GM19023 (cell line): ENCODE measurements around the gene HELZ2.

Experiments
- ATAC-seq: cut with Tn5 transposase; IDR thresholded peaks from one replicate; pipeline ENCODE4 v1.9.1; 2021; ENCODE audit warnings: mild to moderate bottlenecking, moderate library complexity; ENCODE audit not compliant: unreplicated experiment

HELZ2 gene

DNA sequence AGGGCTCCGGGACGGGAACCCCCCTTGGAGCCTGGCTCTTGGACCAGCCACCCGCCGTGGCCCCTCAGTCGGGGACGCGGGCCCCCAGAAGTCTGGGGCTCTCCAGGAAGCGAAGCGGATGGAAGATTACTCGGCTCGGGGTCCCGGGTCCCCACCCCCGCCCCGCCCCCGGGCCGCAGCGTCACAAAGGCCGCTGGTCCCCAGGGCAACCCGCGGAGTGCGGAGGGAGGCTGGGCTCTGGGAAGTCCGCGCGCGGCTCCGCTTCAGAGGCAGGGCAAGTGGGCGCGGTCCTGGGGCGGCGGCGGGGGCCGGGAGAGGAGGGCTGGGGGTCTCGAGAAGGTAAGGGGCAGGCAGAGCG, 20.1 kb downstream of the HELZ2 start, which contains the start of gene FNDC11:
Gene FNDC11, plus strand, starts transcription at position 227 of the 358 bp plus-strand sequence. CDS start 1,505 bp downstream, outside the sequence.
- ATAC-seq = peak; percentile 19

DNA sequence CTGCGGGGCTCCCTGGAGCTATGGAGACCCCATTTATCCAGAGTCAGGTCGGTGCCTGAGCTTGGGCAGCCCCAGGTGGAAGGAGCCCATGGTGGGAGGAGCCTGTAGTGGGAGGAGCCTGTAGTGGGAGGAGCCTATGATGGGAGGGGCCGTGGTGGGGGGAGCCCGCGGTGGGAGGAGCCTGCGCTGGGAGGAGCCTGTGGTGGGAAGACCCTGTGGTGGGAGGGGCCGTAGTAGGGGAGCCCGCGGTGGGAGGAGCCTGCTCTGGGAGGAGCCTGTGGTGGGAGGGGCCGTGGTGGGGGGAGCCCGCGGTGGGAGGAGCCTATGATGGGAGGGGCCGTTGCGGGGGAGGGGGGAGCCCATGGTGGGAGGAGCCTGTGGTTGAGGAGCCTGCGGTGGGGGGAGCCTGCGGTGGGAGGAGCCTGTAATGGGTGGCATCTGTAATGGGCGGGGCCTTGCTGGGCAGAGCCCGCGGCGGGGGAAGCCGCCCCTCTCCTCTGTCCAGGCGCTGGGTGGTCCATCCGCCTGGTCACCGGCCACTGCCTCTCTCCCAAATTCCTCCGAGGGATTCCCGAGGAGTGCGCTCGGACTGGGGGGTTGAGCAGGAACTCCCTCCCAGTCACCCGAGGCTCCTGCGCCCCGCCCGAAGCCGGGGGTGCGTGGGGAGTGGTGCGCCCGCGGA, 20.6 kb downstream of the HELZ2 start:
- ATAC-seq = peak; percentile 45

DNA sequence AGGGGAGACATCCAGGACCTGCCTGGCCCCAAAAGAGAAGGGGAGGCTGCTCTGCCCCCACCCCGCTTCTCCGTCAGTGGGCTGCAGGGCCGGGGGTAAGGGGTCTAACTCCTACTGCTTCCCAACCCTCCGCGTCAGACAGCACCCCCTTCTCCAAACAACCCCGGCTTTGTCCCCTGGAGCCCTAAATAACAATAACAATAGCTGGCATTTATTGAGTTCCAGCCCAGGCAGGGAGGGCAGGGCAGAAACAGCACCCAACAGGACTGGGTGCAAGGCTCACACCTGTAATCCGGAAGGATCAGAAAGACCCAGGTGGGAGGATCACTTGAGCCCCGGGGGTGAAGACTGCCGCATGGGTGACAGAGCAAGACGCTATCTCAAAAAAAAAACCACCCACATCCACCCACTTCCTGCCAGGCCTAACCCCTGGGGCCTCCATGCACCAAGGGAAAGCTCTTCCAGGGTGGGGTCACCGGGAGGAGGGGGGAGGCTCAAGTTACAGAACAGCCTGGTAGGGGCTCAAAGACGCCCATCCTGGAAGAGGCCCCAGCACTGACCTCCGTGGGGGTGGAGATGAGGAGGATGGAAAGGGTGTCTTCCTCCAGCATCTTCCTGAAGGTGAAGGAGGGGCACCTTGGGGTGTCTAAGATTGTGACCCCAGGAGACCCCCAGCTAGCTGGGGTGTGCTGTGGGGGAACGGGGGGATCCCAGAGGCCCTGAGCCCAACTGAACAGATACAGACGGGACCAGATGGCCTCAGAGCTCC, 21.4 kb downstream of the HELZ2 start:
- peak; percentile 3 for ATAC-seq

DNA sequence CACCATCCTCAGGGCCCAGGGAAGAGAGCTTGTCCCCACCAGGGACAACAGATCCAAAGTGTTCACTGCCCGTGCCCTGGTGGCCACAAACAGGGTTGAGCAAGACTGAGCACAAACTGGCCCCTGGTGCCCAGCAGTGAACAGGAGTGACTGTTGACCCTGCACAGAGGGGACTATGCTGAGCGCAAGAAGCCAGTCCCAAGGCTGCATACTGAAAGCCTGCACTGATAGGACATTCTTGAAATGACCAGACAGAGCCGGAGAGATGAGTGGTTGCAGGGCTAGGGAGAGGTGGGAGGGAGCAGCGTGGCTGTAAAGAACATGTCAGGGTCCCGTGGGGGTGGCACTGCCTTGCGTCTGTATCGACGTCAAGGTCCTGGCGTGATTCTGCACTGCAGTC, 23.0 kb downstream of the HELZ2 start:
- no peak for ATAC-seq

DNA sequence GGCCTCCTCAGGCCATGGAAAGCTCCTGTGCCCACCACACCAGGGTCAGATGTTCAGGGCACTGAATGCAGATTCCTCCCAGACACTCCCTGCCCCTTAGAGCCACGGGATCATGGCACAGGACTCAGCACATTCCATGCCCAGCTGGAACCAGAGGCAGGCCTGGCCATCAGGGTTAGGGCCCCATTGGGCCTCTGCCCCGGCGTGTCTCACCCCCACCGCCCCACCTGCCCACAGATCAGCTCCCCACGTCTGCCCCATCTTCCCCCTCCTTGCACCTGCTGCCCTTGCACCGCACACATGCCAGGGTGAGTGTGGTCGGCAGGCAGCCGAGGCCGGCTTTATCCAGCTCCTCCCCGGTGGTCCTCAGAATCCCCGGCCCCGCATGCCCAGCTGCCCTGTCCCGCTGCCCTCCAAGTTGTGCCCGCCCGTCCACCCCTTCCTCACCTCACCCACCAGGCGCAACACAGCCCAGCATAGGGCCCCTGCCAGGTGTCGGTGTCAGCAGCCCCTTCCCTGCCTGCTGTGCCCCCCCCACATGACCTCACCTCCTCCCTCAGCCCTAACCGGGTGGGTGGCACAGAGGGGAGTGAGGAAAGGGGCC, 24.3 kb downstream of the HELZ2 start:
- no peak for ATAC-seq

DNA sequence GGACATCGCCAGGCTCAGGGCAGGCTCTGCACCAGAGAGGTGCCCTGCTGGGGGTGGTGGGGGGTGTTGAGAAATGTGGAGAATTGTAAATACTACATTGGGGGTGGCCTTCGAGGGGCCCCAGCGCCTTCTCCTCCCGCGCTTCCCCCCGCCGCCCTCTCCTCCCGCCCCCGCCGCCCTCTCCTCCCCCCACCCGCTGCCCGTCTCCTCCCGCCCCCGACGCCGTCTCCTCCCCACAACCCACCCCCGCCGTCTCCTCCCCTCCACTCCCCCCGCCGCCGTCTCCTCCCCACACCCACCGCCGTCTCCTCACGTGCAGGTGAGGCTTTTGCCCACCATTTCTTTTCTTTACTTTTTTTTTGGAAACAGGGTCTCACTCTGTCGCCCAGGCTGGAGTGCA, 25.0 kb downstream of the HELZ2 start:
- no peak for ATAC-seq

DNA sequence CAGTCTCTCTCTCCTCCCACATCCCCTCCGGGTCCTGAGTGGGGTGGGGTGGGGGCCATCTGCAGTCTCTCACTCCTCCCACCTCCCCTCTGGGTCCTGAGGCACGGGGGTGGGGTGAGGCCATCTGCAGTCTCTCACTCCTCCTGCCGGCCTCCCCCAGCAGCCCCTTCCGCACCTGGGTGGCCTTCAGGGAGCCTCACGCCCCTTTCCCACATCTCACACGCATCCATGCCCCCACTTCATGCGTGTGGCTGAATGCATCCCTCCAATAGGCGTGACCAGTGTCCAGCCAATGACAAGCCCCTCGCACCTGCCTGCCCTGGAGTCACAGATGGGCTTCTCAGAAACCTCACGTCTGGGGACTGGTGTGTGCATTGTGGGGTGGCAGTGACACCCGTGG, 25.5 kb downstream of the HELZ2 start:
- ATAC-seq = no peak

DNA sequence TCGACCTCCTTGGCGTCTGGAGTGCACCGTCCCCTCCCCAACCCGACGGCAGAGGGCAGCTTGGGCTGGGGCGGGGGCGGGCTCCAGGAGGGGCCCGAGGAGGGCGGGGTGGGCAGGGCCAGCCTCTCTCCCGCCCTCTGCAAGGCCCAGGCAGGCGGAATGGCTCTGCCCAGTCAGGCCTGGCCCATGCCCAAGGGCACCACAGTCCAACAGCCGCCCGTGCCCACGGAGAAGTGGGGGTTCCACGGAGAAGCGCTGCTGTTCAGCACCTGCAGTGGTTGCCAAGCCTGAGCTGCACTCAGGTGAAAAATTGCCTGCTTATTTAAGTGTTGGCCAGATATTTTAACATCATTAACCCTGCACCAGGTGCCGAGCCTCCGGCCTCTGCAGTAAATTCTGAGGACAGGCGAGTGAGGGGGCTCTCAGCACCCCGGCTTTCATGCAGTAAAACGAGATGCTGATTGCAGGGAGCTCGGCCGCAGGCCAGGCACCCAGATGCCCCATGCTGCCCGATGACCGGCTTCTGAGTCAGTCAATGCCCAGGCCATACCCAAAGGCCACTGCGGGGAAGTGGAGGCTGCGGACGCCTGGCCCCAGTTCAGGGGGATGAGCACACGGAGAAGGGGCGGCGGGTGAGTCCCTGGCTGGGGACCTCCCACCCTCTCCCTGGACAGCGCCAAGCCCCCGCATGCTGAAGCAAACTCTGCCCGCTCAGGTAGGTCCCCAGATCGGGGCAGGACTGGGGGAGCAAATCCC, 26.1 kb downstream of the HELZ2 start, which contains the start of gene SRMS:
Gene SRMS, minus strand, starts transcription at position 25 of the 756 bp plus-strand sequence. CDS start 286 bp downstream, outside the sequence.
- ATAC-seq = no peak

DNA sequence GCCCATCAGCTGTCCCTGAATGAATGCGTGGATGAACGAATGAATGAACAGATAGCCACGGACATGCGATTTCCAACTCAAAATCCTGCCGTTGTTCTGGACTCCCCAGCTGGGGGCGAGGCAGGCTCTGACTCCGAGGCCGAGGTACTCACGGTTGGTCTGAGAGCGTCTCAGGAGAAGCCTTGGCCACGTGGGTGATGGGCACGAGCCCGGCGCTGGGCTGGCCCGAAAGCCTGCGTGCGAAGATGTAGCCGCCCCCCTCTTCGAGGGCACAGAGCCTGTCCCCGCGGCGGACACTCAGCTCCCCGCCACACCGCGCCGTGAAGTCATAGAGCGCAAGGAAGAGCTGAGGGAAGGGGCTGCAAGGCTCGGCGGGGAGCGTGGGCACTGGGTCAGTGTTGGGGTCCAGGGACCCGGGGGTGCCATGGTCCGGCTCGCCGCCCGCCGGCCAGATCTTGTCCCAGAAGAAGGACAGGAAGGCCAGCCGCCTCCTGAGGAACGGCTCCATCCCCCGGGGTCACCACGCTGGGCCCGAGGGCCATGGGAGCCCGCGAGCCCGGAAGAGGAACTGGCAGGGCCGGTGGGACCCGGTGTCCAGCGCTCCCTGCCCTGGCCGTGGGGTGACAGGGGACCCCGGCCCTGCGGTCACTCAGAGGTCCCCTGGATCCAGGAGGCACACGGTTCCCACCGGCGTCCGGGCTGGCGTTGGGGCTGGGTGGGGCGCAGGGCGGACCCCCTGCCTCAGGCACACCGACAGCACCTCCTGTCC, 26.9 kb downstream of the HELZ2 start:
- no peak for ATAC-seq

DNA sequence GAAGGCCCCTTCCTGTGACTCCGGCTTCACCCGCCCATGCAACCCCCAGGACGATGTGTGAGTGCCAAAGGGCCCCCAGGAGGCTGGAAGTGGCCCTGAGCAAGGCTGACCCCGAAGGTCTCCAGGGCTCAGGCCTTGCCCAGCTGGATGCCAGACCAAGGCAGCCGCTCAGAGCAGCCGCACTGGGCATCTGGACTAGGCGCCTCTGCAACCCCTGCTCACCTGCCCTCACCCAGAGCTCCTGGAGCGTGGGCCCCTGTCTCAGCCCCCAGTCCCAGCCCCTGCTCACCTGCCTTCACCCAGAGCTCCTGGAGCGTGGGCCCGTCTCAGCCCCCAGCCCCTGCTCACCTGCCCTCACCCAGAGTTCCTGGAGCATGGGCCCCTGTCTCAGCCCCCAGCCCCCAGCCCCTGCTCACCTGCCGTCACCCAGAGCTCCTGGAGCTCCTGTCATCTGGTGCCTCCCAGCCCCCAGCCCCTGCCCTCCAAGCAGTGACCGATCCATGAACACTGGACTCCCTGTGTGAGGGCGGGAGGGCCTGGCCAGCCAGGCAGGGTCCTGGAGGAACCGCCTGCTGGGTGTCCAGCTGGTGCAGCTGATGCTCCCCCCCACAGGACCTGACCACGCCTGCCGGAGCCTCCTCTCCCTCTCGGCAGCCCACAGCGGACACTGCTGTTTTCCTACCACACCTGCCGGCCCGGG, 27.6 kb downstream of the HELZ2 start:
- ATAC-seq = no peak

DNA sequence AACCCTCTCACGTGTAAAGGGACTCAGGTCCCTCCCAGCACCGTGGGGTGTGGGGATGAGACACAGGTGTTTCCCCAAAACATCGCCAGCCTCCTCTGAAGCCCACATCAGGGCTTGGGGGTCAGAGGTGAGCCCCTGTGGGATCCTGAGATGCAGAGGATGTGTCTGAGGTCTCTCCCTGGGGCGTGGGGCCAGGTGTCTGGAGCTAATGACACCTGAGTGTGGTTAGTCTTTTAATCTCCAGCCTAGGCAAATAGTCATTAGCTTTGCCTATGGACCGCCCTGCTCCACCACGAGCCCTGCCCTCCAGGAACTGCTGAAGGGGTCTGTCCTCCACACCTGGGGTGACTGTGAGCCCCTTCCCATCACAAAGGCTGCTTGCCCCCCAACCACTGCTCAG, 28.2 kb downstream of the HELZ2 start:
- ATAC-seq = no peak

DNA sequence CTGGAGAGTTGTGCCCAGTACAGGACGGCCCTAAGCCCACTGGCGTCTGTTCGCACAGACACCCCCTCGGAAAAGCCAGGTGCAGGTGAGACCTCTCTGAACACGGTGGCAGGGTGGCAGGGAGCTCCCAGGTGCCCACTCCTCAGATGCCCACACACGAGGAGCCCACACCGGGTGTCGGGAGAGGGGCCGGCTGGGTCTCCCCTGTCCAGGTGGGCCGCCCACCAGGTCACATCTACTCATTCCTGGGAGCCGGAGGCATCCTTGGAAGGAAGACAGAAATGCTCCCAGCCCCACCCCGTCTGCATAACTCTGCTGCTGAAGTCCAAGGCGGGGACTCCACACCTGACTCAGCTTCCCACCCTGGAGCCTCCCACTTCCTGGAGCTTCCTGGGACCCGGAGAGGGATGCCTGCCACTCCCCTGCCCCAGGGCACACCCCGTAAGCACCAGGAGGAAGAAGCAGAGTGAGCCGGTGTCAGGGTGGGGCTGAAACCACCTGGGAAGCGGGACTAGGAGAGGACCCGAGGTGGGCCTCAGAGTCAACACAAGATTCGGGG, 29.0 kb downstream of the HELZ2 start:
- ATAC-seq = no peak

DNA sequence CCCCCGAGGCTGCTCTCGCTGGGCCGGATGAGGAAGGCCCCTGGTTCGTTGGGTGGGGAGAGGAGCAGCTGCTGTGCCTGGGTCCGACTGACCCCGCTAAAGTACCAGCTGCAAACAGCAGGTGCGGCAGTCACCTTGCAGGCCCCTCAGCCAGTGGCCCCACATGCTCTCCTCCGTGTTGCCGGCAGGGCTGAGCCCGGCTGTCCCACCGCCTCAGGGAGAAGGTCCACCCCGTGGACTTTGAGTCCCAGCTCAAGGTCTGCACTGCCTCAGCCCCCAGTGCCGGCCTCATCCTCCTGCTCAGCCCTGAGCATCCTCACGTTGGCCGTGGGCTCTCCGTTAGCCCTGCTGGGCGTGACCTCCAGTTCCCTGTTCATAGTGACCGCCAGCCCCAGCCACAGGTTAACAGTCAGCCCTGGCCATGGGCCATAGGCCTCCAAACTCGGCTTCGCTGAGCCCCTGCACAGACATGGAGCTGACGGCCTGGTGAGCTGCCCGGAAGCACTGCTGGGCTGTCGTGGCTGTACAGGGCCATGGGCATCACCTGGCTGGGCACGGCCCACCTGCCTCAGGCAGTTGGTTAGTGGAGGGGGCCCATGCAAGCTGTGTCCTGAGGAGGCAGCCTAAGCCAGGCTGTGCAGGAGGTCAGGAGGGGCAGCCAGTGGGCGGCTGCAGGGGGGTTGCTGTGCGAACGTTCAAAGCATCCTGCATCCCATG, 29.6 kb downstream of the HELZ2 start:
- no peak for ATAC-seq

DNA sequence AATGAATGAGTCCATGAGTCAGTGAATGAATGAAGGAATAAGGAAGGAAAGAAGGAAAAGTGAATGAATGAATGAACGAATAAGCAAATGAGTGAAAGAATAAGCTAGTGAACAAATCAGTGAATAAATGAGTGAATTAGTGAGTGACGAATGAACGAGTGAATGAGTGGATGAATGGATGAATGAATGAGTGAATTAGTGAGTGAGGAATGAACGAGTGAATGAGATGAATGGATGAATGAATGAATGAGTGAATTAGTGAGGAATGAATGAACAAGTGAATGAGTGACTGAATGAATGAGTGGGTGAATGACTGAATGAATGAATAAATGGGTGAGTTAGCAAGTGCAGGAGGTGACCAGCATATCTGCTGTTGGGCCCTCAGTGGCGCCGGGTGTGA, 30.3 kb downstream of the HELZ2 start:
- ATAC-seq = no peak

DNA sequence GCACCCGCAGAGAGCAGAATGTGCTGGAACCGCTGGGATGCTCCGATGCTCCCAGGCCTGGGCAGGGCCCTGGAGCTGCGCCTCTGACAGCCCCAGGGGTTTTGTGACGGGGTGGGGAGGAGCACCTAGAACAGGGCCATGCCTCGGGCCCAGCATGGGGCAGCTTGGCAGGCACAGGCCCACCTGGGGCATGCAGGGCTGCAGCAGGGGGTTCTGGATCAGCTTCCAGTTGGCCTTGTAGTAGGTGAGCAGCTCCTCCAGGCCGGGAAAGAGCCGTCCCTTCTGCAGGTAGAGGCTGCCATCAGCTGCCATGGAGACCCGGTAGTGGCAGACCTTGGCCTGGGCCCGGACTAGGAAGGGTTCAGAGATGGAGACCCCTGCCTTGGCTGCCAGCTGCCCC, 30.9 kb downstream of the HELZ2 start:
- ATAC-seq = no peak

DNA sequence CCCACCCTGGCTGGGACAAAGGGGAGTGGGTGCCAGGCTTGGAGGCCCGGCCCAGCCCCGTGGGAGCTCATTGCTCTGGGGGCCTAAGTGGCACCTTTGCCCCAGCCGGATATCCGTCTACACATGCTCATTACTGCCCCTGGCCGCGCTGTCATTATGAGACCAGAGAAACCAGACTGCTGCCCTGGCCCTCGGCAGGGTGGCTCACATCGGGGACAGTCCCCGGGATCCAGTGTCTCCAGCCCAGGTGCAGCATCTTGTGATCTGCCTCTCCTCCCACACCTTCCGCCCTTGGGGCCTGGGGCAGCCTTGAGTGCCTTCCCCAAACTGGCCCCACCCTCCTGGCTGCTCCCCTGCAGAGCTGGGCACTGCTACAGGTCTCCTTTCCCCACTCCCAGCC, 31.3 kb downstream of the HELZ2 start:
- ATAC-seq = no peak

DNA sequence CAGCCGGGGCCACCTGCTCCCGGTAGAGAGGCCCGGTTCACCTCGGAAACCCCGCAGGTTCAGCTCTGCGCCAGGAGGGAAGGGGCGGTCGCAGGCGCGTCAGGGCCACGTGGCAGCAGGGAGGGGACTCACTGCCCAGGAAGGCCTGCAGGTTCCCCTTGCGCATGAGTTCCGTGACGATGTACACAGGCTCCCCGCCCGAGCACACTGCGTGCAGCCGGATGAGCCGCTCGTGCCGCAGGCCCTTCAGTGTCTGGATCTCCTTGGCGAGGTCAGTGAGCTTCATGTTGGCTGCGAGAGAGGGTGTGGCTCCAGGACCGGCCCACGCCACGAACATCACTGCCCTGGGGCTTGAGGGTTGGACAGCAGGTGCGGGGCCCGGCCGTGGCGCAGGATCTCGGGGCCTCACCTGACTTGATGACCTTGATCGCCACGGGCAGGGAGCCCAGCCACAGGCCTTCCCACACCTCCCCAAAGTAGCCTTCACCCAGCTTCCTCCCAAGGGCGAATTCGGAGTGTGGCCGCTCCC, 31.9 kb downstream of the HELZ2 start:
- ATAC-seq = no peak

DNA sequence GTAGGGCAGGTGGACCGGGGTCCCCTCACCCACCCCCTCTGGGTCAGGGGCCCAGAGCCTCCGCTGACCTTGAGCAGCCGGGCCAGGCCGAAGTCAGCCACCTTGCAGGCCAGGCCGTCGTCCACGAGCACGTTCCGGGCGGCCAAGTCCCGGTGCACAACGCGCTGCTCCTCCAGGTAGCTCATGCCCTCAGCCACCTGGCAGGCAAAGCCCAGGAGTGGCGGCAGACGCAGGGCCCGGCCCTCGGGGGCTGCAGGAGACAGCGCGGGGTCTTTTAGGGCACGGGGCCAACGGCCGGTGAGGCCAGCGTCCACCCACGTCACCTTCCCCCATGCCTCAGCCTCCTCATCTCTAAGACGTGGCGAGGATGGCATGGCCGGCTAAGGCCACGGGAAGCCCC, 32.7 kb downstream of the HELZ2 start:
- no peak for ATAC-seq
